Mesenchymal stem cell (in vitro differentiated cells and primary cell): ENCODE data around the gene CIDEA.

Source experiments
- DNase-seq: peaks from one replicate; pipeline ENCODE4 v3.0.0-alpha.2; 2013
- H2AFZ ChIP-seq: one replicate; pipeline ENCODE4 v1.6.1; 2013; ENCODE audit warnings: low read depth, mild to moderate bottlenecking, control low read depth, inconsistent platforms, low read length, moderate library complexity
- H2AK5ac ChIP-seq: 2 replicates; pipeline ENCODE4 v1.6.1; 2013; ENCODE audit warnings: low read length, moderate library complexity, mild to moderate bottlenecking, inconsistent platforms; ENCODE audit not compliant: severe bottlenecking
- H2BK120ac ChIP-seq: one replicate; pipeline ENCODE4 v1.6.1; 2013; ENCODE audit warnings: low read depth, mild to moderate bottlenecking, inconsistent platforms, low read length, moderate library complexity
- H2BK12ac ChIP-seq, 2 experiments: one replicate each; pipeline ENCODE4 v1.6.1; 2013; ENCODE audit warnings: inconsistent platforms in 2 of 2, low read length in 2 of 2, mild to moderate bottlenecking in 2 of 2, moderate library complexity in 2 of 2, control low read depth in 1 of 2
- H2BK15ac ChIP-seq: one replicate; pipeline ENCODE4 v1.6.1; 2013; ENCODE audit warnings: mild to moderate bottlenecking, low read depth, inconsistent platforms; ENCODE audit not compliant: poor library complexity, severe bottlenecking
- H2BK5ac ChIP-seq: 2 replicates; pipeline ENCODE4 v1.6.1; 2013; ENCODE audit warnings: low read depth, mild to moderate bottlenecking, low read length, control low read depth, inconsistent platforms; ENCODE audit not compliant: poor library complexity, severe bottlenecking
- H3K14ac ChIP-seq, 2 experiments: one replicate each; pipeline ENCODE4 v1.6.1; 2013; ENCODE audit warnings: inconsistent platforms in 2 of 2, low read length in 2 of 2, control low read depth in 1 of 2, mild to moderate bottlenecking in 1 of 2, moderate library complexity in 1 of 2
- H3K18ac ChIP-seq, 2 experiments: one replicate each; pipeline ENCODE4 v1.6.1; 2013; ENCODE audit warnings: inconsistent platforms in 2 of 2, low read length in 2 of 2, control low read depth in 1 of 2, low read depth in 1 of 2, mild to moderate bottlenecking in 1 of 2
- H3K23ac ChIP-seq, 2 experiments: one replicate each; pipeline ENCODE4 v1.6.1; 2013; ENCODE audit warnings: inconsistent platforms in 2 of 2, low read length in 2 of 2, mild to moderate bottlenecking in 2 of 2, moderate library complexity in 2 of 2, control low read depth in 1 of 2
- H3K27ac ChIP-seq: 2 replicates; pipeline ENCODE4 v1.5.1; 2013; ENCODE audit warnings: mild to moderate bottlenecking, moderate library complexity, low read length, control low read depth, inconsistent platforms; ENCODE audit not compliant: poor library complexity, severe bottlenecking
- H3K27me3 ChIP-seq, 2 experiments: 2 replicates each; pipeline versions ENCODE4 v1.6.1 to v1.7.0; 2013; ENCODE audit warnings: low read length in 2 of 2, mild to moderate bottlenecking in 2 of 2, moderate library complexity in 2 of 2, control low read depth in 1 of 2, inconsistent platforms in 1 of 2; ENCODE audit not compliant: control insufficient read depth in 1 of 2, insufficient read depth in 1 of 2
- H3K36me3 ChIP-seq, 2 experiments: 2 replicates each; pipeline versions ENCODE4 v1.6.1 to v1.7.0; 2013; ENCODE audit warnings: low read length in 2 of 2, control low read depth in 1 of 2, inconsistent platforms in 1 of 2, low read depth in 1 of 2, mild to moderate bottlenecking in 1 of 2; ENCODE audit not compliant: insufficient read depth in 2 of 2, control insufficient read depth in 1 of 2
- H3K4ac ChIP-seq, 2 experiments: one replicate each; pipeline ENCODE4 v1.6.1; 2013; ENCODE audit warnings: inconsistent platforms in 2 of 2, low read length in 2 of 2, mild to moderate bottlenecking in 2 of 2, moderate library complexity in 2 of 2, control low read depth in 1 of 2, low read depth in 1 of 2
- H3K4me1 ChIP-seq: 2 replicates; pipeline ENCODE4 v1.6.1; 2013; ENCODE audit warnings: low read depth, low read length, control low read depth; ENCODE audit not compliant: control insufficient read depth, insufficient read depth
- H3K4me2 ChIP-seq: 2 replicates; pipeline ENCODE4 v1.6.1; 2013; ENCODE audit warnings: low read length, mild to moderate bottlenecking, inconsistent platforms; ENCODE audit not compliant: poor library complexity, severe bottlenecking
- H3K4me3 ChIP-seq, 2 experiments: 2 replicates each; pipeline versions ENCODE4 v1.5.1 to v1.7.0; 2013; ENCODE audit warnings: low read length in 2 of 2, mild to moderate bottlenecking in 2 of 2, control low read depth in 1 of 2, low read depth in 1 of 2; ENCODE audit not compliant: insufficient read depth in 1 of 2
- H3K79me1 ChIP-seq: replicated peaks from 2 replicates; pipeline ENCODE4 v1.6.1; 2013; ENCODE audit warnings: mild to moderate bottlenecking, control low read depth, low read length, inconsistent platforms; ENCODE audit not compliant: poor library complexity, severe bottlenecking
- H3K9ac ChIP-seq: 2 replicates; pipeline ENCODE4 v1.7.0; 2013; ENCODE audit warnings: mild to moderate bottlenecking, low read length, moderate library complexity
- H3K9me3 ChIP-seq: 2 replicates; pipeline ENCODE4 v1.7.0; 2013; ENCODE audit warnings: mild to moderate bottlenecking, low read length; ENCODE audit not compliant: control insufficient read depth
- H4K8ac ChIP-seq: one replicate; pipeline ENCODE4 v1.6.1; 2013; ENCODE audit warnings: inconsistent platforms, mild to moderate bottlenecking, low read length, moderate library complexity
- H4K91ac ChIP-seq: one replicate; pipeline ENCODE4 v1.6.1; 2013; ENCODE audit warnings: mild to moderate bottlenecking, low read length, inconsistent platforms
- WGBS: methylation state at CpG from one replicate; pipeline ENCODE4 v1.1.7; 2013; ENCODE audit warnings: mixed read lengths; 5-methylcytosine and 5-hydroxymethylcytosine counted together

The CIDEA gene

DNA sequence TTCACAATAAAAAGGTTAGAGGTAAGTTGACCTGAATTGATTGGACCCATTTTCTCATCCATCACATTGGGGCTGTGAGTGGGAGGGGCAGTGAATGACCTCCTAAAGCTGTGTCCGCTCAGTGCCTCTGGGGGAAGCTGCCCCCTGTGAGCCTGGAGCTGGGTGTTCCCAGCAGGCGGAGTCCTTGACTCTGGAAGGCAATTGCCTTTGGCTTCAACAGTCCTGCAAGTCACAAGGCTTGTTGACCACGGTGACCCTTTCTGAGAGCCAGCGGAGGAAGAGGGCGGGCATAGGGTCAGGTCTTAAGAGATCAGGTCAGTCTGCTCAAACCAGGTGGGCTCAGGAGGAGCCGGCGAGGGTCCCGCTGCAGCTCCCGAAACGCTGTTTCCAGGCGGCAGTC lies 1.1 kb upstream of the CIDEA start:
- no peak for DNase-seq
- peaks cover 19% of the 10 kb centered on the region for H3K4me1 ChIP-seq
- H2AK5ac ChIP-seq: no peak overlapping the region
- no peak overlapping the region for H3K23ac ChIP-seq
- no peak overlapping the region for H3K14ac ChIP-seq
- no peak overlapping the region for H3K18ac ChIP-seq
- no peak overlapping the region for H4K91ac ChIP-seq
- H2AFZ ChIP-seq: no peak overlapping the region
- H3K79me1 ChIP-seq: no peaks in the 10 kb centered on the region
- peaks cover 62 to 77% of the 10 kb centered on the region in 2 experiments for H3K27me3 ChIP-seq
- H3K27ac ChIP-seq: no peak overlapping the region
- no peak overlapping the region for H3K4me3 ChIP-seq
- H3K9me3 ChIP-seq: no peaks in the 10 kb centered on the region
- no peak overlapping the region for H4K8ac ChIP-seq
- no peak overlapping the region for H3K4ac ChIP-seq
- H2BK120ac ChIP-seq: no peak overlapping the region
- H2BK12ac ChIP-seq: no peak overlapping the region
- no peak overlapping the region for H3K4me2 ChIP-seq
- no peak overlapping the region for H2BK5ac ChIP-seq
- H3K36me3 ChIP-seq: no peaks in the 10 kb centered on the region
- no peak overlapping the region for H2BK15ac ChIP-seq
- no peak overlapping the region for H3K9ac ChIP-seq
- WGBS: 62% methylated on average over 11 of the region's 11 CpGs

GRCh38 chr18:12253663-12254135 lies 462 bp upstream of the CIDEA start:
- no peak for DNase-seq
- Histone ChIP-seq H4K8ac (no peak overlapping the region), H3K9me3 (no peaks in the 10 kb centered on the region), H2AFZ (peak overlapping the region; percentile 11), H3K4ac (no peak overlapping the region), H3K4me3 (peak overlapping the region; percentile 2 to 64), H3K4me1 (peaks cover 19% of the 10 kb centered on the region), H3K27ac (no peak overlapping the region), H2BK15ac (no peak overlapping the region), H3K79me1 (no peaks in the 10 kb centered on the region), H3K27me3 (peaks cover 57 to 73% of the 10 kb centered on the region in 2 experiments), H4K91ac (no peak overlapping the region), H2BK5ac (no peak overlapping the region), H3K18ac (no peak overlapping the region), H3K9ac (no peak overlapping the region), H2BK12ac (no peak overlapping the region), H3K36me3 (no peaks in the 10 kb centered on the region), H2BK120ac (no peak overlapping the region), H3K23ac (no peak overlapping the region), H3K14ac (no peak overlapping the region), H3K4me2 (peak overlapping the region; percentile 67), H2AK5ac (no peak overlapping the region)
- 7% methylated on average over 20 of the region's 20 CpGs for WGBS

DNA sequence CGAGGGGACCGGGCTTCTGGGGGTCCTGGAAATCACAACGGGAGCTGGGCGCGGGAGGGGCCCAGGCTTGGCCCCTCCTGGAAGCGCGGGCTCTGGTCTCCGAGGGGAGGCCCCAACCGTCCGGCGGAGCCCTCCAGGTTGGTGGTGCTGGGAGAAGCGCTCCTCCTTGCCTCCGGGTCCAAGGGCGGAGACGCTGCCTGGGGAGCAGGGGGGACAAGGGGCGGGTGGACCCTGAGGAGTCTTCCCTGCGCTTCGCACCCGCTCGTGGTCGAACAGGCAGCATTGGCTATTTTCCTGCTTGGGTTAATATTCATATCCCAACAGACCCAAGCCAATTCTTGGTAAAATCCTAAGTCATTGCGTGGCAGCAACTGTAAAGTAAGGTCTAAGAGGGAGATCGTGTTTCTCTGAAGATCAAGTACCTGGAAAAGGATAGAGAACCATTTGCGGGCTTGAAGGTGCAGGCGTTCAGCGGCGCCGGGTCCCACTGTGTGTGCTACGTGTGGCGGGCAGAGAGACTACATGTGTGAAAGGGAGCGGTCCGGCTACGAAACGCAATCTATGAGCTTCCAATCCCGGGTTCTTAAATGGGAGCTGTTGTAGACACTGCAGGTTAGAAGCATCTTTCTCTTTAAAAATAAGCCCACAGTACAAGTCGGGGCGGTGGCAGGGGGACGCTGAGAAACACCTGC lies 805 bp downstream of the CIDEA start:
- Histone ChIP-seq H3K23ac (no peak overlapping the region), H2AK5ac (no peak overlapping the region), H3K14ac (no peak overlapping the region), H4K91ac (no peak overlapping the region), H3K4ac (no peak overlapping the region), H3K9me3 (no peaks in the 10 kb centered on the region), H3K4me3 (no peak overlapping the region), H3K27me3 (peaks cover 48 to 66% of the 10 kb centered on the region in 2 experiments), H2BK12ac (no peak overlapping the region), H2BK15ac (no peak overlapping the region), H2BK120ac (no peak overlapping the region), H3K4me2 (no peak overlapping the region), H2BK5ac (no peak overlapping the region), H3K79me1 (no peaks in the 10 kb centered on the region), H3K27ac (no peak overlapping the region), H3K4me1 (peaks cover 19% of the 10 kb centered on the region), H3K9ac (no peak overlapping the region), H2AFZ (no peak overlapping the region), H3K36me3 (no peaks in the 10 kb centered on the region), H4K8ac (no peak overlapping the region), H3K18ac (no peak overlapping the region)
- WGBS: 52% methylated on average over 32 of the region's 38 CpGs
- no peak for DNase-seq

- Histone ChIP-seq H3K9ac (no peak overlapping the region), H2AFZ (no peak overlapping the region), H4K8ac (no peak overlapping the region), H3K4ac (no peak overlapping the region), H2BK120ac (no peak overlapping the region), H3K36me3 (no peaks in the 10 kb centered on the region), H3K4me2 (no peak overlapping the region), H3K18ac (no peak overlapping the region), H2AK5ac (no peak overlapping the region), H3K14ac (no peak overlapping the region), H3K27ac (no peak overlapping the region), H3K23ac (no peak overlapping the region), H2BK12ac (no peak overlapping the region), H3K27me3 (peaks cover 48 to 67% of the 10 kb centered on the region in 2 experiments), H3K79me1 (no peaks in the 10 kb centered on the region), H2BK5ac (no peak overlapping the region), H2BK15ac (no peak overlapping the region), H3K9me3 (no peaks in the 10 kb centered on the region), H3K4me3 (no peak overlapping the region), H3K4me1 (peaks cover 19% of the 10 kb centered on the region), H4K91ac (no peak overlapping the region)
- DNase-seq: peak; percentile 27
- 0% methylated on average over 1 of the region's 4 CpGs for WGBS
Observed at GRCh38 chr18:12255626-12256026, 1.5 kb downstream of the CIDEA start.
